Fibroblast of mammary gland (primary cell): ENCODE data around the gene CASR.

Source experiments
- DNase-seq: peaks from one replicate; pipeline ENCODE4 v3.0.0-alpha.2; 2010; ENCODE audit warnings: low read depth
- H3K4me3 ChIP-seq: 2 replicates; pipeline ENCODE4 v1.5.1; 2011; ENCODE audit warnings: low read depth, mild to moderate bottlenecking, low read length, moderate library complexity; ENCODE audit not compliant: control insufficient read depth
- TF ChIP-seq, protein P1 (sequence below): conservative IDR thresholded peaks from 2 replicates; pipeline ENCODE4 v1.5.1; 2011; ENCODE audit warnings: low read depth, low read length, inconsistent platforms; ENCODE audit not compliant: control insufficient read depth, insufficient read depth

CASR gene

DNA sequence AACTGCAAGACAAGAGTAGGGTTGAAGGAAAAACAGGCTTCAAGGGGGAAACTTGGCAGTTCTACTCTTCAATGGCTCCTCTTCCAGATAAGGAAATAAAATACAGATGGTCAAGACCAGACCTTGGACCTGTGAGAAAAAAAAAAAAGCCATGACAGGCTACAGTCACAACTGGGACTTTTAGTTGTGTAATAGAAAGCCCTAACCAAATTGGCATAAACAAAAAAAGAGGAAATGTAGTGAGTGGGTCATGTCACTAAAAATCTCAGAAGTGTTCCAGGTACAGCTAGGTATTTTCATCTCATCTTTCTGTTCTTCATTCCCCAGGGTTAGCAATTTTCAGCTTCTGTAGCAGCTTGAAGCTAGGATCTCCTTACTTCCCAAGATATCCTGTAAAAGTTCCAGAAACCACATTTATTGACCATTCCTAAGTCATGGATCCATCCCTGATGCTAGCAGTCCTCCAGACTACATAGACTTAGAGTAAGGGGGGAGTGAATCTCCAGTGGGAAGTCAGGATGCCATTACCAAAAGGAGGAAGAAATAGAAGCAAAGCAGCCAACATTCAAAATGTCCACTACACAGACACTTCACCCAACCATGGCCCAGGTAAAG, 80.6 kb downstream of the CASR start:
- DNase-seq, result no peak
- no peak overlapping the region for H3K4me3 ChIP-seq
- TF ChIP-seq, protein P1, sequence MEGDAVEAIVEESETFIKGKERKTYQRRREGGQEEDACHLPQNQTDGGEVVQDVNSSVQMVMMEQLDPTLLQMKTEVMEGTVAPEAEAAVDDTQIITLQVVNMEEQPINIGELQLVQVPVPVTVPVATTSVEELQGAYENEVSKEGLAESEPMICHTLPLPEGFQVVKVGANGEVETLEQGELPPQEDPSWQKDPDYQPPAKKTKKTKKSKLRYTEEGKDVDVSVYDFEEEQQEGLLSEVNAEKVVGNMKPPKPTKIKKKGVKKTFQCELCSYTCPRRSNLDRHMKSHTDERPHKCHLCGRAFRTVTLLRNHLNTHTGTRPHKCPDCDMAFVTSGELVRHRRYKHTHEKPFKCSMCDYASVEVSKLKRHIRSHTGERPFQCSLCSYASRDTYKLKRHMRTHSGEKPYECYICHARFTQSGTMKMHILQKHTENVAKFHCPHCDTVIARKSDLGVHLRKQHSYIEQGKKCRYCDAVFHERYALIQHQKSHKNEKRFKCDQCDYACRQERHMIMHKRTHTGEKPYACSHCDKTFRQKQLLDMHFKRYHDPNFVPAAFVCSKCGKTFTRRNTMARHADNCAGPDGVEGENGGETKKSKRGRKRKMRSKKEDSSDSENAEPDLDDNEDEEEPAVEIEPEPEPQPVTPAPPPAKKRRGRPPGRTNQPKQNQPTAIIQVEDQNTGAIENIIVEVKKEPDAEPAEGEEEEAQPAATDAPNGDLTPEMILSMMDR, result no peak

DNA sequence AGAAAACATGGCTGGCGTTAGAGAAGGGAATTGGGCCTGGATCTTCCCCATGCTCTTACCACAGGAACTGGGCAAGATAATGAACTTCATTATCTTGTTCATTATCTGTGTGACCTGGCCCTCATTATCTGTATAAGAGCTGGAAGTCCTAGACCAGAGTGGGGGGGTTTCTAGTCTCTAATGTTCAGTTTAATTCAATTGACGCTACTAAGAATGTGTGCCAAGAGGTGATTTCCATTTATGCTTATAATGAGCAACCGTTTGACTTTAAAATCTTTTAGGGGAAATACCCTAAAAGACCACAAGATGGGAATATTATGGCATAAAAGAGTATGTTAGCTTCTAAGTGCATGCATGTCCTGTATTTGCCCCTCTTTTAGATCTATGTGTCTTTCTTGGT, 82.5 kb downstream of the CASR start:
- TF ChIP-seq, protein P1, result no peak
- no peak for DNase-seq
- H3K4me3 ChIP-seq, result no peak overlapping the region

DNA sequence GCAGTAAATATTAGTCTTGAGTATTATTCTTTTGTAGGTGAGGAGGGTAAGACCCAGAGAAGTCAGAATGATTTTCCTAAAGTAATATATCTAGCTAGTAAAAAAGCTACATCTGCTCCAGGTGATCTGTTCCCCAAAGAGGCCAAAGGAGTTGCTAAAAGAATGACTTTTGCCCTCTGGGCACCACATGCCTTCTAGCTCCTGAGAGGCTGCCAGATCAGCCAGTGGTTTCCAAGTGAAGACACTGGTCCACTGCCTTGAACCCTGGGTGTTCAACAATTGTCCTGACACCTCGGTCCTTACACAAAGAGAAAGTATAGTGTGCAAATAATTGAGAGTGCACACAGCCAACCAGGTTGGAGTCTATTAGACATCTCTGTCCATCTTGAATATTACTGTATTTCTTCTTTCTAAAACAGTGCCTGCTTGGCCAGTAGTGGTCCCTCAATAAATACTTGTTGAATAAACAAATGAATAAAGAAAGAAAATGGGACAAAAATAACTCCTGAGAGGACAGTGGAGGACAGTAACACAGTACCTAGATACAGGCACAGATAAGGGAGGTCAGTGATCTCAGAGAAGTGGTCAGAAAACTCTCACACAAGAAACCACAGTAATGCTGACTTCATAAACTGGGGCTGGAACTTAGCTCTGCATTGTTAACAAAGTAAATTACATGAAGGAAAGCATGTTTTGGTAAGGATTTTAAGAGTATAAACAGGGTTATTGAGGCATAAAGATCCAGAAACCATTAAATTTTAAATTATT, 85.0 kb downstream of the CASR start:
- DNase-seq, result no peak
- TF ChIP-seq, protein P1, result no peak
- no peak overlapping the region for H3K4me3 ChIP-seq

DNA sequence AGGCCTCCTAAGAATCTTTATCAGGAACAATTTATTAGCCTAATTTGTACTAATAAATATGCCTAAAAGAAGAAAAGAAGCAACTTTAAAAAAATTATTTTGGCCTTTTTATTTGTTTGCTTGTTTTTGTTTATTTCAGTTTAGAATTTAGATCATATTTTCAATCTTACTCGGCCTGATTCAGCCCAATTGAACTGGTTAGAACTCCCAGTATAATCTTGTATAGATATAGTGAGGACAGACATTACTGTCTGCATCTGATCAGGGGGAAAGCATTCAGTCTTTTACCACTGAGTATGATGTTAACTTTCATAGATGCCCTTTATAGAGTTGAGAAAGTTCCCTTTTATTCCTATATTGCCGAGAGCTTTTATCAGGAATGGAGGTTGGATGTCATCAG, 85.6 kb downstream of the CASR start:
- TF ChIP-seq, protein P1, result no peak
- no peak for DNase-seq
- H3K4me3 ChIP-seq, result no peak overlapping the region

DNA sequence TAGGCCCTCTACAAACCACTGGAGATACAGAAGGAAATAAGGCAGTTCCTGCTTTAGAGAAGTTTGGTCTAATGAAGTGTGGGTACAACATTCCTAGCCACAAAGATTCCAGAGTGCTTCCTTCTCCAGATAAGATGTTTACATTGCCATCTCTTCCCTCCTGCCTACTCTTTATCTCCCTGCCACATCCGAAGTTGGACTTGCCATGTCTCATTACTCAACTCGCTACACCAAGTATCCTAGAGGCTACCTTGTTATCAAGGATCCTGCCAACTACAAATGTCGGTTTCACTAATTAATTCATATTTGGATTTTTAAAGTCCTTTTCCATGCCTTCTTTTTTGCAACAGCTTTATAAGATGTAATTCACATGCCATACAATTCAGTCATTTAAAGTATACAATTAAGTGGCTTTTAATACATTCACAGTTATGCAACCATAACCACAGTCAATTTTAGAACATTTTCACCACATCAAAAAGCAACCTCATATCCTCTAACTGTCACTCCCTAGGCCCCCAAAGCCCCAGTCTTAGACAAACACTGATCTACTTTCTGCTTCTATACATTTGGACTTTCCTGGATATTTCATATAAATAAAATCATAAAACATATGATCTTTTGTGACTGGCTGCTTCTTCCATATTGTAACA, 87.9 kb downstream of the CASR start:
- no peak overlapping the region for H3K4me3 ChIP-seq
- DNase-seq, result no peak
- TF ChIP-seq, protein P1, result no peak

DNA sequence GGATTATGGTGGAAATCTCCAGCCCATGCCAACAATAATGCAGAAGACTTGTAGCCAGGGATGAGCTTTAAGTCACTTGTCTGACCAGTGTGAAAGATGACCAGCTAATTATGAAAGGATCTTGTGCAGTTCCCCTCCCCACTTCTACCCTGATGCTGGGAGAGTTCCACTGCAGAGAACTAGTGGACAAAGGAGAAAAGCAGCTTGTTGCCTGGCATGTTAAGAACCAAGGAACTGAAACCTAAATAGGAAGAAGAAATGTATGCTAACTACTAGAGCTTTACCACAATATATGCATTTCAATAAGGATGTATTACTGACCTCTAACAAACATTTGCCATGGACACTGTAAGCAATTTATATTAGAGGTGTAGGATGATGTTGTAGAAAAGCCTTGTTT, 89.4 kb downstream of the CASR start:
- DNase-seq, result no peak
- no peak overlapping the region for H3K4me3 ChIP-seq
- TF ChIP-seq, protein P1, result no peak
